NCI-H2196 (cell line): Measurements from ENCODE around the gene SNRPN.
"Not testable (repeated sequence)": the region's sequence is repeated elsewhere in the genome, so short reads cannot be mapped to it uniquely, and the experiment has no call there.

Experiments used
- DNase-seq: peaks from one replicate; lab custom pipeline; 2025; ENCODE audit not compliant: unreplicated experiment; lab: John Stamatoyannopoulos, UW

Gene SNRPN

DNA sequence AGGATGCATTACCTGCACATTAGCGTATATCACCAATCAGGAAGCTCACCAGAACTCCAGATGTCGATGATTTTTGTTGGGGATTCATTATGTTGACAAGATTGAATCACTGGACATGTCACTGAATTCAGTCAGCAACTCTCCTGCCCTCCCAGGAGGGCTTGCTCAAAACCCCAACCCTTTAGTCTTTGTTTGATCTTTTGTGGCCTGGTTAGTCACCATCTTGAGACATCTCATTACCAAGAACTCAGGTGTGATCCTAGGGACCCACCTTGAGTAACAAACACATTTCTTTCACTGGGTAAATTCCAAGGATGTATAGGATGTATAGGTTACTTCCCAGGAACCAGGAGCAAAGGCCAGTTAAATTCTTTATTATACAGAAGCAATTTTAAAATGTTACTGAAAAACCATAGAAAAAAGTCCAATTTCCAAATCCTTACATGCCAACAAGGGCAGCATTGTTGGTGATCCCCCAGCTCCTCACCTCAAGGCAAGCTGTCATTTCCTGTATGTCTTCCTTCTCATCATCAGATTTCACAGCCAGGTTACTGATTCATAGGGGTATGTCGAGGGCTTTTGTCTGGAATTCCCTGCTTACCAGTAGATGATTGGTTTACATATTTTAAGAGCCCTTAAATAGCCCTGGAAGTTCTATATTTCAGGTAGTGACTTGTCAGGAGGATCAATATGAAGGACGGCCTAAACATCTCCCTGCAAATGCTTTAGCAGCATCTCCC, 11.7 kb downstream of the SNRPN start:
- DNase-seq, result no peak

DNA sequence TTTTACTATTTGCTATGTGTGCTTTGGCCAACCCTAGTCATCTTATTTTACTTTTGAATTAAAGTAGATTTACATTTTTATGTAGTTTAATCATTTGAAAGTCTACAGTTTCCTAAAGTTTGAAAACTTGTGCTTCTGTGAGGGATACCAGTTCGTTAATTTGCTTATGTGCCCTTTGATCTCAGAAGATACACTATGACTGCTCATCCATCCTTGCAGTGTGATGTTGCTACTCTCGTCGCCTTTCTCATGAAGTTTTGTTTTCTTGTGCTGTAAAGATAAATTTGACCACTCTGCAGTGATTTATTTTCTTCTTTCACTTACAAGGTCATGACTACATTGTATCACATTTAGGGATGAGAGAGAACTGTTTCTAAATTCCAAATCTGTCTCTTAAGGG, 16.3 kb downstream of the SNRPN start:
- no peak for DNase-seq

DNA sequence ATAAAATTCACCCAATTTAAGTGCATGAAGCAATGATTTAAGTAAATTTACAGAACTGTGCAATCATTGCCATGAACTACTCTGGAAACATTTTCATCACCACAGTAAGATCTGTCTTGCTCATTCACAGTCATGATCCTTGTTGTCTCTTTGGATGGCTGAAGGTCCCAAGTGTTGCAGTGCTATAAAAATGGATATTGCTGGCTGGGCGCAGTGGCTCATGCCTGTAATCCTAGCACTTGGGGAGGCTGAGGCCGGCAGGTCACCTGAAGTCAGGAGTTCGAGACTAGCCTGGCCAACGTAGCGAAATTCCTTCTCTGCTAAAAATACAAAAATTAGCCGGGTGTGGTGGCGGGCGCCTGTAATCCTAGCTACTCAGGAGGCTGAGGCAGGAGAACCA, 17.0 kb downstream of the SNRPN start:
- DNase-seq, result no peak

DNA sequence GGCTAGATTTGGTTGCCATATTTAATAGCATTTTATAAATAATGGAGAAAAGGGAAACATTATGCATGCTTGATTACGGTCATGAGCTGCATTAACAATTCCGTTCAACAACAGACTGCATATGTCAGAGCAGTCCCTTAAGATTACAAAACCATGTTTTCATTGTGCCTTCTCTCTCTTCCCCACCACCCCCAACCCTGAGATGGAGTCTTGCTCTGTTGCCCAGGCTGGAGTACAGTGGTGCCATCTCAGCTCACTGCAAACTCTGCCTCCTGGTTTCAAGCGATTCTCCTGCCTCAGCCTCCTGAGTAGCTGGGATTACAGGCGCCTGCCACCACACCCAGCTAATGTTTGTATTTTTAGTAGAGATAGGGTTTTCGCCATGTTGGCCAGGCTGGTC, 17.9 kb downstream of the SNRPN start:
- not testable (repeated sequence) for DNase-seq

DNA sequence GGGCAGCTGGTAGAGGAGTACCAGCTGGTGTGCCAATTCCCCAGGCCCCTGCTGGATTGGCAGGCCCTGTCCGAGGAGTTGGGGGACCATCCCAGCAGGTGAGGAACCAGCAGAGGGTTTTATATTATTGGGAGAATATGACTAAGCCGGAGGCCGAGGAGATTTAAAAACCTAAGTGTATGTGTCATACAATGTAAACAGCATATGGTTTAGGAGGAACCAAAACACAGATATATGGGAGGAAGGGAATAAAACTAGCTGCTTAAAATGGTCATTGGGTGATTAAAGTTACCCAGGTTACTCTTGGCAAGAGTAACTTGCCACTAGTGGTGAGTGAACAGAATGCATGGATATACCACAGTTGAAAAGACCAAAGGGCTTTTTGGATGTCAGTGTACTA, 22.1 kb downstream of the SNRPN start:
- no peak for DNase-seq

DNA sequence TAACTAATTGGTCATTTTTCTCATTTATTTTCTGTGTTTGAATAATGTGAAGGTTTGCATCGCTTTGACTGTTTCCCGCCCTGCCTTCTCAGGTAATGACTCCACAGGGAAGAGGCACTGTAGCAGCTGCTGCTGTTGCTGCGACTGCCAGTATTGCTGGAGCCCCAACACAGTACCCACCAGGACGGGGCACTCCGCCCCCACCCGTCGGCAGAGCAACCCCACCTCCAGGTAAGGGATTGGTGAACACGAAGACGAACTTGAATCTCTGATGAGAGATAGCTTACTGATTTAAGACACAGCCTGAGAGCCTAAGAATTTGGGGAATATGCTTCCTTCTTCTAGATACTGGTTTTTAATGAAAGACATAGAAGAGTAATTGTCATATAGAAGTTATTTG, 22.9 kb downstream of the SNRPN start:
- no peak for DNase-seq

DNA sequence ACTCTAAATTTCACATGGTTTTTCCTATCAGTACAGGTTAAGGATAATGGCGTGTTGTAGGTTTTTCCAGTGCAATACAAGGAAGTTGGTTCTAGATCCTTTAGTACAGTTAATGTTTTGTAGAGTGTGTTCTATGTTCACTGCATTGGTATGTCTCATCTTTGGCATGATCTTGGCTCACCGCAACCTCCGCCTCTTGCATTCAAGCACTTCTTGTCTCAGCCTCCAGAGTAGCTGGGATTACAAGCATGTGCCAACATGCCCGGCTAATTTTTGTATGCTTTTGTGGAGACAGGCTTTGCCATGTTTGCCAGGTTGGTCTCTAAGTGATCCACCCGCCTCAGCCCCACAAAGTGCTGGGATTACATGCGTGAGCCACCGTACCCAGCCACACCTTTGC, 30.4 kb downstream of the SNRPN start:
- DNase-seq, result no peak

DNA sequence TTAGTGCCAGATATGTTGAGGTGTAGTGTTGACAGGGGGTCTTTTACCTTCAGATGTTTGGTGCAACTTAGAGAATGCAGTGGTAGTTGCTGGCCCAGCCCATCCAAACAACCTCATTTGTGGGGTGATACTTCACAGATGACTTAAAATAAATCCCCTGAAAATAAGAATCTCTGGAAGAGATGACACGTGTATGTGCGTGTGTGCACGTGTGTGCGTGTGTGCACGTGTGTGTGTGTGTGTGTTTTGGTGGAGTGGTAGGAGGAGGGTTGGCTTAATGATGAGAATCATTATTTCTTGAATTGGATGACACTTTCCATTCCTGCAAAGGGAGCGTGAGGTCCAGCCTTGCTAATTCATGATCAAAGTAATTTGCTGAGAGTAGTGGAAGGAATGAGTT, 31.9 kb downstream of the SNRPN start:
- no peak for DNase-seq

DNA sequence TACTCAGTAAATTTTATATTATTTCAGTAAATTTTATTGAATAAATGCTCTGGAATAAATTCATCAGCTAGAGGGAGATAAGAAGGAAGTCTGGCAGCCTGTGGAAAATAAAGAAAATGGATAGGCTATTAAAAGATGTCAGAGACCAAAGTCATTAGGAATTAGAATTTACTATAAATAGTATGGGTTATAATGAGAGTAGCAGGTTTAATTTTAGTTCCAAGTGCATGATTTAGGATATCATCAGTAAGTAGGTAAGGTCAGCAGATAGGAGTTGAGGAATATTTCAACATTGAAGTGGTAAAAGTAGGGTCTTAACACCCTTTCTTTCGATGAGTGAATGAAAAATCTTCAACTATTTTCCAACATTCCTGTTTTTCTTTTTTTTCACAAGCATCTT, 64.6 kb downstream of the SNRPN start:
- no peak for DNase-seq

DNA sequence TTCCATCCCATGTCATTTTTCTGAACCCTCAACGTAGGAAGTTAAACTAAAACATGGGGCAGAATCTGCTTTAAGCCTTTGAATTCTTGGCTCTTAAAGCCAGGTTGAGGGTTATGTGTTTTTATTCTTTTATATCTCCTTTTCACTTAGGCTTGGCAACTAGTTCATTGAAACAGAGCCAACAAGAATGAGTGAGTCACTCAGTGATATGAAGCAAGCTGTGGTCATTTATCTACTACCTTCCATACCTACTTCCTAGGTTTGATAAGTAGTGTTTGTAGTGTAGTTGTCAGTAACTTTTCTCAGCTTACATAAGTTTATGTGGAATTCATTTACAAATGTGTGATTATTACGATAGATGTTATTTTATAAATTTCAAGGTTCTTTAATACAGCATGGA, 67.4 kb downstream of the SNRPN start:
- no peak for DNase-seq
